HEK293T (cell line): Measurements from ENCODE around the gene CD320.
"Not testable (repeated sequence)": the region's sequence is repeated elsewhere in the genome, so short reads cannot be mapped to it uniquely, and the experiment has no call there.

Experiments
- CTCF ChIA-PET: fragments of 350-600 bp; formaldehyde crosslinking; extraction: SDS; loops from one replicate; lab custom pipeline; 2021; ENCODE audit warnings: antibody characterized with exemption, inconsistent platforms; lab: Yijun Ruan, JAX
- POLR2A ChIA-PET: fragments of 350-600 bp; formaldehyde crosslinking; extraction: SDS; loops from one replicate; lab custom pipeline; 2020; ENCODE audit warnings: antibody characterized with exemption, inconsistent platforms; lab: Yijun Ruan, JAX
- DNase-seq: peaks from one replicate; pipeline ENCODE4 v3.0.0; 2012; ENCODE audit warnings: mixed read lengths; ENCODE audit errors: extremely low spot score
- ARNT ChIP-seq: fragments of 450-650 bp; IDR thresholded peaks from 2 replicates; pipeline ENCODE4 v1.6.1; 2017; ENCODE audit warnings: mild to moderate bottlenecking
- BHLHE40 ChIP-seq: fragments of 450-650 bp; IDR thresholded peaks from 2 replicates; pipeline ENCODE4 v1.6.1; 2016; ENCODE audit warnings: mild to moderate bottlenecking, moderate library complexity, borderline replicate concordance
- CTBP1 ChIP-seq: fragments of 450-650 bp; IDR thresholded peaks from 2 replicates; pipeline ENCODE4 v1.6.1; 2016; ENCODE audit warnings: borderline replicate concordance
- ELF4 ChIP-seq: fragments of 450-650 bp; IDR thresholded peaks from 2 replicates; pipeline ENCODE4 v1.6.1; 2017; ENCODE audit warnings: antibody characterized with exemption
- FOXA1 ChIP-seq: fragments of 450-650 bp; IDR thresholded peaks from 2 replicates; pipeline ENCODE4 v1.6.1; 2016; ENCODE audit warnings: mild to moderate bottlenecking
- FOXK2 ChIP-seq: fragments of 450-650 bp; IDR thresholded peaks from 2 replicates; pipeline ENCODE4 v1.6.1; 2016; ENCODE audit warnings: mild to moderate bottlenecking
- FOXM1 ChIP-seq: fragments of 450-650 bp; IDR thresholded peaks from 2 replicates; pipeline ENCODE4 v1.6.1; 2017; ENCODE audit warnings: mild to moderate bottlenecking, borderline replicate concordance
- HDGF ChIP-seq: fragments of 450-650 bp; IDR thresholded peaks from 2 replicates; pipeline ENCODE4 v1.6.1; 2017; ENCODE audit warnings: antibody characterized with exemption, borderline replicate concordance
- L3MBTL2 ChIP-seq: fragments of 450-650 bp; conservative IDR thresholded peaks from 2 replicates; pipeline ENCODE4 v1.6.1; 2016; ENCODE audit warnings: mild to moderate bottlenecking
- LEF1 ChIP-seq: fragments of 450-650 bp; IDR thresholded peaks from 2 replicates; pipeline ENCODE4 v1.6.1; 2017; ENCODE audit warnings: mild to moderate bottlenecking, borderline replicate concordance
- NFRKB ChIP-seq: fragments of 450-650 bp; IDR thresholded peaks from 2 replicates; pipeline ENCODE4 v1.6.1; 2016; ENCODE audit warnings: mild to moderate bottlenecking, moderate library complexity
- PKNOX1 ChIP-seq: fragments of 450-650 bp; IDR thresholded peaks from 2 replicates; pipeline ENCODE4 v1.6.1; 2016
- SP1 ChIP-seq: fragments of 450-650 bp; IDR thresholded peaks from 2 replicates; pipeline ENCODE4 v1.6.1; 2017
- SUZ12 ChIP-seq: fragments of 450-650 bp; IDR thresholded peaks from 2 replicates; pipeline ENCODE4 v1.6.1; 2016; ENCODE audit warnings: mild to moderate bottlenecking
- TARDBP ChIP-seq: fragments of 450-650 bp; IDR thresholded peaks from 2 replicates; pipeline ENCODE4 v1.6.1; 2016
- ZNF384 ChIP-seq: fragments of 450-650 bp; IDR thresholded peaks from 2 replicates; pipeline ENCODE4 v1.6.1; 2016

The CD320 gene

DNA sequence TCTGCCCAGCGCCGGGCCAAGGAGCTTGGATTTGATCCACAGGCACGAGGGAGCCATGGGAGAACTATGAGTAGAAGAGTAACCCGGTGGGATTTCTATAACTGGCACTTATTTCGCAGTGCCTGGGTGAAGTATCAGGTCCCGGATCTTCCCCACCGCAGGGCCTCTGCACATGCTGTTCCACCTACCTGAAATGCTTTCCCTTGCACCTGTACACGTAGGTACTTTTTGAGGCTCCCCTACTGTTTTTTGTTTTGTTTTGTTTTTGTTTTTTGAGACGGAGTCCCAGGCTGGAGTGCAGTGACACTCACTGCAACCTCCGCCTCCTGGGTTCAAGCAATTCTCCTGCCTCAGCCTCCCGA is 35.3 kb upstream of the CD320 start:
- ChIA-PET CTCF (no interaction called here), POLR2A (interaction anchor here (1.3 kb wide), 1 partner anchor 47 kb away, joined by 4 read pairs; the partner anchor contains the start of gene RAB11B)
- TF ChIP-seq HDGF = no peak
- TF ChIP-seq TARDBP = no peak
- no peak for TF ChIP-seq PKNOX1
- no peak for TF ChIP-seq ELF4
- no peak for TF ChIP-seq FOXA1
- TF ChIP-seq LEF1 = no peak
- TF ChIP-seq ZNF384 = no peak
- no peak for TF ChIP-seq NFRKB
- no peak for TF ChIP-seq CTBP1
- no peak for TF ChIP-seq ARNT
- no peak for DNase-seq

DNA sequence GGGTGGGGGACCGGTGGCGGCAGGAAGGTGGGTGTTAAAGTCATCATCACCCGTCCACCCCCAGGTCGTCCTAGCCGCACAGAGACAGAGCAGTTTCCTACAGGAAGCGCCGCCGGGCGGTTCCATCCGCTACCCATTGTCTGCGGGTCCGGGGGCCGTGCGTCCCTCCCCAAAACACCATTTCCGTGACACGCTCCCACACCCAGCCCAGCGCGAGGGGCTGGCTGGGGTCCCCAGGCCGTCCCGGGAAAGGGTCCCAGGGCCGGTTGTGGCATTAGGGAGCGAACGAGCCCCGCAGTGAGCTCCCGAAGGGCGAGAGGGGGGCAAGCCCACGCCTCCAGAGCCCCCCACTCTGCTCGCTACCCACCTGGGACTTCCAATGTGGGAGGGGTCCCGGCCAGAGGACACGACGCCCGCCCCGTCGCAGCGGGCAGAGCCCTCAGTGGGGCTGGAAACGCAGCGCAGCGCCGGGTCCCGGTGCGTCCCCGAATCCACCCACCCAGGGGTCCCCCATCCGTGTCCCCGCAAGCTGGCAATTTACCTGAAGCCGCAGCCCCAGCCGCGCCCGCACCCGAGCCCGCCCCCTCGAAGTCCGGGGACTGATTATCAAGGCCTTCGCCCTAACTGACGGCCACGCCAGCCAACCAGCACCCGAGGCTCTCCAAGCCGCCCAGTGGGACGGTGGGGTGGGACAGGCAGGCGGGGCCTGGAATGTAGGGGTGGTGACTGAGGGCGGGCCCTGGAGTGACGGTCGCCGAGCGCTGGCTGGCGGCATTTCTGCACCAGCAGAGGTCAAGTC is 34.7 kb upstream of the CD320 start, which contains the start of gene KANK3:
KANK3 (minus strand) TSS at position 579 of the 799 bp plus-strand sequence. CDS start 5,434 bp downstream, outside the sequence.
- peak; percentile 98 for DNase-seq
- ChIA-PET POLR2A (interaction anchor here (1.3 kb wide), 1 partner anchor 47 kb away, joined by 4 read pairs; the partner anchor contains the start of gene RAB11B), CTCF (no interaction called here)
- no peak for TF ChIP-seq FOXA1
- TF ChIP-seq ELF4 = no peak
- TF ChIP-seq PKNOX1 = peak; percentile 99
- 0 out of 2 replicates have a peak, but pooled peaks have one; percentile 27 for TF ChIP-seq L3MBTL2
- no peak for TF ChIP-seq NFRKB
- TF ChIP-seq ZNF384 = no peak

- ChIA-PET CTCF (no interaction called here), POLR2A (no interaction called here)
- no peak for TF ChIP-seq SP1
- no peak for TF ChIP-seq FOXM1
- TF ChIP-seq PKNOX1 = no peak
- no peak for TF ChIP-seq SUZ12
- no peak for TF ChIP-seq TARDBP
- TF ChIP-seq BHLHE40 = no peak
- TF ChIP-seq ZNF384 = no peak
- DNase-seq = no peak
Observed at GRCh38 chr19:8342316-8342683, 34.1 kb upstream of the CD320 start.

- POLR2A ChIA-PET = interaction anchor here (1.3 kb wide), 1 partner anchor 103 kb away, joined by 3 read pairs; the partner anchor contains the start of gene HNRNPM
- not testable (repeated sequence) for DNase-seq
- CTCF ChIA-PET = interaction anchor here (1.3 kb wide), 1 partner anchor 105 kb away, joined by 3 read pairs; no protein-coding TSS in a partner anchor
Observed at GRCh38 chr19:8341504-8341903, 33.3 kb upstream of the CD320 start.

- CTCF ChIA-PET = interaction anchor here (1.3 kb wide), 1 partner anchor 106 kb away, joined by 3 read pairs; no protein-coding TSS in a partner anchor
- no peak for DNase-seq
- POLR2A ChIA-PET = interaction anchor here (1.3 kb wide), 1 partner anchor 104 kb away, joined by 3 read pairs; the partner anchor contains the start of gene HNRNPM
- TF ChIP-seq SUZ12 (no peak), PKNOX1 (no peak), ZNF384 (no peak), FOXK2 (no peak), TARDBP (no peak), NFRKB (no peak), ARNT (no peak), CTBP1 (no peak), FOXM1 (no peak), LEF1 (no peak), SP1 (no peak), BHLHE40 (no peak), ELF4 (no peak)
Observed at GRCh38 chr19:8340341-8341096, 32.4 kb upstream of the CD320 start.

DNA sequence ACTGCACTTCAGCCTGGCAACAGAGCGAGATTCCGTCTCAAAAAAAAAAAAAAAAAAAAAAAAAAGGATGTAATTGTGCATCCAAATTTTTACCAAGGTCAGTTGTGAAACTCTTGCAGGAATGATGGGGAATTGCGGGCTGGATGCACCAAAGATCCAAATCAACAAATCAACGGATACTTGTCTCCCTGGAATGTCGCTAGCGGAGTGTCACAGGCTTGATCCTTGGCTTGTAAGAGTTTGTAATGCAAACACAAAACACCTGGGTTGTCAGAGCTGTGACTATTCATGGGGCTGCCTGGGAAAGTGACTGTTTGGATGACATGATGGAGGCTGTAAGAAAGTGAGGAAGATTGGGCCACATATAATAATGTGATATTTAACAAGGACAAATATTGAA is 30.7 kb upstream of the CD320 start:
- TF ChIP-seq LEF1 (no peak), SUZ12 (no peak), FOXA1 (no peak), L3MBTL2 (no peak), BHLHE40 (no peak), HDGF (no peak), TARDBP (no peak), ELF4 (no peak), ZNF384 (no peak), FOXK2 (no peak), CTBP1 (no peak), SP1 (no peak), FOXM1 (no peak), NFRKB (no peak), PKNOX1 (no peak), ARNT (no peak)
- no peak for DNase-seq
- CTCF ChIA-PET = no interaction called here
- POLR2A ChIA-PET = no interaction called here
